ENCODE results near the gene SLC16A3.
A peak's percentile ranks its signal among the peaks of the same experiment; 100 is the strongest.
"Not testable (repeated sequence)": the region's sequence is repeated elsewhere in the genome, so short reads cannot be mapped to it uniquely, and the experiment has no call there.

SLC16A3 gene

GRCh38 chr17:82198092-82198491 lies 30.8 kb upstream of the SLC16A3 start:
- no peak for DNase-seq
- peaks cover 44% of the 10 kb centered on the region for H3K4me1 Mint-ChIP-seq (ENCODE audit: low read depth)
- no peaks in the 10 kb centered on the region for H3K9me3 Mint-ChIP-seq
- H3K36me3 Mint-ChIP-seq (ENCODE audit: low read depth): peaks cover 67% of the 10 kb centered on the region
- H3K4me3 Mint-ChIP-seq: no peak overlapping the region
- H3K27me3 Mint-ChIP-seq: no peaks in the 10 kb centered on the region
- no peak overlapping the region for H3K27ac Mint-ChIP-seq

- peaks cover 57% of the 10 kb centered on the region for H3K4me1 Mint-ChIP-seq (ENCODE audit: low read depth)
- H3K9me3 Mint-ChIP-seq: no peaks in the 10 kb centered on the region
- no peak overlapping the region for H3K27ac Mint-ChIP-seq
- peaks cover 55% of the 10 kb centered on the region for H3K36me3 Mint-ChIP-seq (ENCODE audit: low read depth)
- no peak overlapping the region for H3K4me3 Mint-ChIP-seq
- H3K27me3 Mint-ChIP-seq: no peaks in the 10 kb centered on the region
- no peak for DNase-seq
Observed at GRCh38 chr17:82199496-82199895, 29.3 kb upstream of the SLC16A3 start.

GRCh38 chr17:82200135-82200534 lies 28.7 kb upstream of the SLC16A3 start:
- H3K4me1 Mint-ChIP-seq (ENCODE audit: low read depth): peaks cover 63% of the 10 kb centered on the region
- no peaks in the 10 kb centered on the region for H3K27me3 Mint-ChIP-seq
- peak overlapping the region; percentile 87 for H3K27ac Mint-ChIP-seq
- DNase-seq: no peak
- peaks cover 49% of the 10 kb centered on the region for H3K36me3 Mint-ChIP-seq (ENCODE audit: low read depth)
- peak overlapping the region; percentile 57 for H3K4me3 Mint-ChIP-seq
- no peaks in the 10 kb centered on the region for H3K9me3 Mint-ChIP-seq

GRCh38 chr17:82200743-82201497 lies 27.9 kb upstream of the SLC16A3 start:
- Mint-ChIP-seq H3K27ac (peak overlapping the region; percentile 87), H3K36me3 (ENCODE audit: low read depth) (peaks cover 46% of the 10 kb centered on the region), H3K27me3 (no peaks in the 10 kb centered on the region), H3K4me1 (ENCODE audit: low read depth) (peaks cover 70% of the 10 kb centered on the region), H3K9me3 (no peaks in the 10 kb centered on the region), H3K4me3 (peak overlapping the region; percentile 57)
- peak; percentile 67 for DNase-seq

- DNase-seq: no peak
- Mint-ChIP-seq H3K27me3 (no peaks in the 10 kb centered on the region), H3K36me3 (ENCODE audit: low read depth) (peaks cover 45% of the 10 kb centered on the region), H3K9me3 (no peaks in the 10 kb centered on the region), H3K4me3 (no peak overlapping the region), H3K4me1 (ENCODE audit: low read depth) (peaks cover 75% of the 10 kb centered on the region), H3K27ac (peak overlapping the region; percentile 52)
Observed at GRCh38 chr17:82201498-82201910, 27.3 kb upstream of the SLC16A3 start.

- H3K4me1 Mint-ChIP-seq (ENCODE audit: low read depth): peaks cover 78% of the 10 kb centered on the region
- no peaks in the 10 kb centered on the region for H3K27me3 Mint-ChIP-seq
- DNase-seq: no peak
- H3K36me3 Mint-ChIP-seq (ENCODE audit: low read depth): peaks cover 43% of the 10 kb centered on the region
- H3K9me3 Mint-ChIP-seq: no peaks in the 10 kb centered on the region
- peak overlapping the region; percentile 11 for H3K4me3 Mint-ChIP-seq
- peak overlapping the region; percentile 79 for H3K27ac Mint-ChIP-seq
Observed at GRCh38 chr17:82202981-82203380, 25.9 kb upstream of the SLC16A3 start.

- Mint-ChIP-seq H3K27ac (peak overlapping the region; percentile 79), H3K4me1 (ENCODE audit: low read depth) (peaks cover 75% of the 10 kb centered on the region), H3K4me3 (no peak overlapping the region), H3K36me3 (ENCODE audit: low read depth) (peaks cover 37% of the 10 kb centered on the region), H3K27me3 (no peaks in the 10 kb centered on the region), H3K9me3 (no peaks in the 10 kb centered on the region)
- DNase-seq: no peak
Observed at GRCh38 chr17:82203920-82204319, 24.9 kb upstream of the SLC16A3 start.

- Mint-ChIP-seq H3K9me3 (no peaks in the 10 kb centered on the region), H3K27me3 (no peaks in the 10 kb centered on the region), H3K4me3 (peak overlapping the region; percentile 63), H3K36me3 (ENCODE audit: low read depth) (peaks cover 29% of the 10 kb centered on the region), H3K4me1 (ENCODE audit: low read depth) (peaks cover 73% of the 10 kb centered on the region), H3K27ac (peak overlapping the region; percentile 94)
- peak; percentile 60 for DNase-seq
Observed at GRCh38 chr17:82204831-82205719, 23.8 kb upstream of the SLC16A3 start.

- H3K27me3 Mint-ChIP-seq: no peaks in the 10 kb centered on the region
- H3K4me1 Mint-ChIP-seq (ENCODE audit: low read depth): peaks cover 66% of the 10 kb centered on the region
- H3K27ac Mint-ChIP-seq: peak overlapping the region; percentile 94
- peaks cover 25% of the 10 kb centered on the region for H3K36me3 Mint-ChIP-seq (ENCODE audit: low read depth)
- peak overlapping the region; percentile 63 for H3K4me3 Mint-ChIP-seq
- no peaks in the 10 kb centered on the region for H3K9me3 Mint-ChIP-seq
- DNase-seq: peak; percentile 87
Observed at GRCh38 chr17:82205720-82206508, 22.9 kb upstream of the SLC16A3 start.

GRCh38 chr17:82210655-82211054 lies 18.2 kb upstream of the SLC16A3 start:
- H3K4me1 Mint-ChIP-seq (ENCODE audit: low read depth): peaks cover 56% of the 10 kb centered on the region
- not testable (repeated sequence) for H3K4me3 Mint-ChIP-seq, H3K27me3 Mint-ChIP-seq

GRCh38 chr17:82212331-82213250 lies 16.3 kb upstream of the SLC16A3 start, which contains the start of gene CCDC57:
Gene CCDC57, minus strand, starts transcription at chr17:82212842. Its CDS starts 10,898 bp downstream, at chr17:82201944.
- H3K36me3 Mint-ChIP-seq (ENCODE audit: low read depth): peaks cover 3% of the 10 kb centered on the region
- H3K27ac Mint-ChIP-seq: peak within 1 kb of the TSS; percentile 87
- peaks cover 54% of the 10 kb centered on the region for H3K4me1 Mint-ChIP-seq (ENCODE audit: low read depth)
- no peaks in the 10 kb centered on the region for H3K9me3 Mint-ChIP-seq
- peak; percentile 85 for DNase-seq
- peak within 1 kb of the TSS; percentile 82 for H3K4me3 Mint-ChIP-seq
- H3K27me3 Mint-ChIP-seq: no peaks in the 10 kb centered on the region

More at GRCh38 chr17:82210655-82211054, 18.2 kb upstream of the SLC16A3 start:
- H3K27ac Mint-ChIP-seq, H3K9me3 Mint-ChIP-seq, DNase-seq: not testable (repeated sequence)
- peaks cover 17% of the 10 kb centered on the region for H3K36me3 Mint-ChIP-seq (ENCODE audit: low read depth)

- Mint-ChIP-seq H3K4me1 (ENCODE audit: low read depth) (peaks cover 52% of the 10 kb centered on the region), H3K27me3 (no peaks in the 10 kb centered on the region), H3K36me3 (ENCODE audit: low read depth) (no peaks in the 10 kb centered on the region), H3K9me3 (no peaks in the 10 kb centered on the region), H3K27ac (peak overlapping the region; percentile 87), H3K4me3 (peak overlapping the region; percentile 74)
- peak; percentile 82 for DNase-seq
Observed at GRCh38 chr17:82213251-82214011, 15.4 kb upstream of the SLC16A3 start.
